OCI-LY7 (cell line): ENCODE measurements around the gene ZBED4. TPM values are rescaled to one million over a fixed set of nuclear protein-coding genes. Genes with fewer than 3 reads are reported as not detected.

ENCODE experiments used
- BruUV-seq: library from RNA; stranded (reverse); fragments of 400-500 nt; replicated peaks from 2 replicates; lab custom pipeline; 2021; lab: Mats Ljungman, UMichigan
- CTCF ChIA-PET: fragments of 300-600 bp; sonication (Branson Sonifier 250); formaldehyde crosslinking; loops from one replicate; lab custom pipeline; 2022; ENCODE audit warnings: antibody characterized with exemption; ENCODE audit not compliant: unreplicated experiment; lab: Charles Lee
- POLR2A ChIA-PET: fragments of 300-600 bp; sonication (Branson Sonifier 250); formaldehyde crosslinking; loops from one replicate; lab custom pipeline; 2022; ENCODE audit warnings: antibody characterized with exemption; lab: Charles Lee
- DNase-seq: peaks from one replicate; pipeline ENCODE4 v3.0.0-alpha.2; 2015; ENCODE audit warnings: low spot score
- H2AFZ ChIP-seq: fragments of 200-600 bp; sonication (generic), shearing (Covaris generic); 2 replicates; pipeline ENCODE4 v1.6.1; 2014; ENCODE audit warnings: mild to moderate bottlenecking, antibody characterized with exemption, low read length, moderate library complexity
- H3K27ac ChIP-seq: fragments of 200-600 bp; sonication (generic); 2 replicates; pipeline ENCODE4 v1.5.1; 2014; ENCODE audit warnings: mixed run types, low read depth, mild to moderate bottlenecking, moderate library complexity, low read length, inconsistent platforms; ENCODE audit not compliant: poor library complexity, severe bottlenecking
- H3K36me3 ChIP-seq: fragments of 200-600 bp; sonication (generic); 2 replicates; pipeline ENCODE4 v1.6.1; 2014; ENCODE audit warnings: mild to moderate bottlenecking, antibody characterized with exemption, low read length, moderate library complexity, mixed read lengths; ENCODE audit not compliant: insufficient read depth
- H3K4me1 ChIP-seq: fragments of 200-600 bp; sonication (generic); 2 replicates; pipeline ENCODE4 v1.5.1; 2014; ENCODE audit warnings: mild to moderate bottlenecking, low read length; ENCODE audit not compliant: insufficient read depth, poor library complexity, severe bottlenecking
- H3K4me2 ChIP-seq: fragments of 200-600 bp; sonication (generic); 2 replicates; pipeline ENCODE4 v1.6.1; 2014; ENCODE audit warnings: mild to moderate bottlenecking, low read length
- H3K4me3 ChIP-seq: fragments of 200-600 bp; sonication (generic); 2 replicates; pipeline ENCODE4 v1.5.1; 2014; ENCODE audit warnings: mild to moderate bottlenecking, low read depth, low read length; ENCODE audit not compliant: poor library complexity, severe bottlenecking
- H3K79me2 ChIP-seq: fragments of 200-600 bp; sonication (generic); 2 replicates; pipeline ENCODE4 v1.6.1; 2016; ENCODE audit warnings: low read depth, mild to moderate bottlenecking, low read length, moderate library complexity, mixed read lengths; ENCODE audit not compliant: insufficient read depth
- H3K9me2 ChIP-seq: fragments of 200-600 bp; sonication (generic); 2 replicates; pipeline ENCODE4 v1.6.1; 2016; ENCODE audit warnings: mild to moderate bottlenecking, low read length, mixed read lengths; ENCODE audit not compliant: insufficient read depth
- H3K9me3 ChIP-seq: fragments of 200-600 bp; sonication (generic); 2 replicates; pipeline ENCODE4 v1.6.1; 2014; ENCODE audit warnings: mild to moderate bottlenecking, mixed run types, low read length, mixed read lengths
- H4K20me1 ChIP-seq: fragments of 200-600 bp; sonication (generic); 2 replicates; pipeline ENCODE4 v1.6.1; 2014; ENCODE audit warnings: mild to moderate bottlenecking, antibody characterized with exemption, low read length, moderate library complexity, mixed read lengths; ENCODE audit not compliant: insufficient read depth
- EZH2phosphoT487 ChIP-seq: fragments of 200-600 bp; sonication (generic); IDR thresholded peaks from 2 replicates; pipeline ENCODE4 v1.6.1; 2018; ENCODE audit warnings: low read depth, borderline replicate concordance, mild to moderate bottlenecking, mixed run types, antibody characterized with exemption, low read length, moderate library complexity, mixed read lengths
- intact Hi-C: fragments of 100-400 bp; cut with micrococcal nuclease; formaldehyde crosslinking; loops from one replicate; pipeline ENCODE4 v1.10.0; 2022; ENCODE audit not compliant: unreplicated experiment
- total RNA-seq, 2 experiments: library from RNA; depleted of rRNA in 1 of 2; stranded (reverse); fragments of >200 nt in 1 of 2; shearing (Covaris generic) in 1 of 2; gene quantifications; 2 replicates each; pipeline ENCODE4 v1.2.3, GENCODE V29; 2014 to 2022
- TF ChIP-seq, protein P1 (sequence below): fragments of 200-600 bp; sonication (generic); conservative IDR thresholded peaks from 2 replicates; pipeline ENCODE4 v1.5.1; 2014; ENCODE audit warnings: mild to moderate bottlenecking, antibody characterized with exemption, low read length, moderate library complexity, mixed read lengths

Gene ZBED4
- total RNA-seq, 2 experiments from 2014 or later = 30.4 to 31.6 TPM

DNA sequence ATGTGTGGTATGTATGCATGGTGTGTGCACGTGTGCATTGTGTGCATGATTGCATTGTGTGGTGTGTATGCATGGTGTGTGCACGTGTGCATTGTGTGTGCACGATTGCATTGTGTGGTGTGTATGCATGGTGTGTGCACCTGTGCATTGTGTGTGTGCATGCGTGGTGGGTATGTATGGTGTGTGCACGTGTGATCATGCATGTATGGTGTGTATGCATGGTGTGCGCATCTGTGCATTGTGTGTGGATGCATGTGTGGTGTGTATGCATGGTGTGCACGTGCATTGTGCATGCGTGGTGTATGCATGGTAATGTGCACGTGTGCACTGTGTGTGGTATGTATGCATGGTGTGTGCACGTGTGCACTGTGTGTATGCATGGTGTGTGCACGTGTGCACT lies 47.8 kb downstream of the ZBED4 start:
- H3K27ac ChIP-seq = no peak overlapping the region
- no peak for TF ChIP-seq EZH2phosphoT487
- TF ChIP-seq, protein P1, sequence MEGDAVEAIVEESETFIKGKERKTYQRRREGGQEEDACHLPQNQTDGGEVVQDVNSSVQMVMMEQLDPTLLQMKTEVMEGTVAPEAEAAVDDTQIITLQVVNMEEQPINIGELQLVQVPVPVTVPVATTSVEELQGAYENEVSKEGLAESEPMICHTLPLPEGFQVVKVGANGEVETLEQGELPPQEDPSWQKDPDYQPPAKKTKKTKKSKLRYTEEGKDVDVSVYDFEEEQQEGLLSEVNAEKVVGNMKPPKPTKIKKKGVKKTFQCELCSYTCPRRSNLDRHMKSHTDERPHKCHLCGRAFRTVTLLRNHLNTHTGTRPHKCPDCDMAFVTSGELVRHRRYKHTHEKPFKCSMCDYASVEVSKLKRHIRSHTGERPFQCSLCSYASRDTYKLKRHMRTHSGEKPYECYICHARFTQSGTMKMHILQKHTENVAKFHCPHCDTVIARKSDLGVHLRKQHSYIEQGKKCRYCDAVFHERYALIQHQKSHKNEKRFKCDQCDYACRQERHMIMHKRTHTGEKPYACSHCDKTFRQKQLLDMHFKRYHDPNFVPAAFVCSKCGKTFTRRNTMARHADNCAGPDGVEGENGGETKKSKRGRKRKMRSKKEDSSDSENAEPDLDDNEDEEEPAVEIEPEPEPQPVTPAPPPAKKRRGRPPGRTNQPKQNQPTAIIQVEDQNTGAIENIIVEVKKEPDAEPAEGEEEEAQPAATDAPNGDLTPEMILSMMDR = no peak
- no peak overlapping the region for H3K4me2 ChIP-seq
- peaks cover 62% of the 10 kb centered on the region for H3K36me3 ChIP-seq
- ChIA-PET CTCF (no interaction called here), POLR2A (no interaction called here)
- intact Hi-C loops = no loop called here
- no peaks in the 10 kb centered on the region for H3K9me2 ChIP-seq
- no peaks in the 10 kb centered on the region for H3K79me2 ChIP-seq
- no peak overlapping the region for H3K4me3 ChIP-seq
- H3K9me3 ChIP-seq = no peaks in the 10 kb centered on the region
- H3K4me1 ChIP-seq = no peaks in the 10 kb centered on the region
- no TSS peak for BruUV-seq
- no peak overlapping the region for H2AFZ ChIP-seq
- no peaks in the 10 kb centered on the region for H4K20me1 ChIP-seq
- DNase-seq = no peak

DNA sequence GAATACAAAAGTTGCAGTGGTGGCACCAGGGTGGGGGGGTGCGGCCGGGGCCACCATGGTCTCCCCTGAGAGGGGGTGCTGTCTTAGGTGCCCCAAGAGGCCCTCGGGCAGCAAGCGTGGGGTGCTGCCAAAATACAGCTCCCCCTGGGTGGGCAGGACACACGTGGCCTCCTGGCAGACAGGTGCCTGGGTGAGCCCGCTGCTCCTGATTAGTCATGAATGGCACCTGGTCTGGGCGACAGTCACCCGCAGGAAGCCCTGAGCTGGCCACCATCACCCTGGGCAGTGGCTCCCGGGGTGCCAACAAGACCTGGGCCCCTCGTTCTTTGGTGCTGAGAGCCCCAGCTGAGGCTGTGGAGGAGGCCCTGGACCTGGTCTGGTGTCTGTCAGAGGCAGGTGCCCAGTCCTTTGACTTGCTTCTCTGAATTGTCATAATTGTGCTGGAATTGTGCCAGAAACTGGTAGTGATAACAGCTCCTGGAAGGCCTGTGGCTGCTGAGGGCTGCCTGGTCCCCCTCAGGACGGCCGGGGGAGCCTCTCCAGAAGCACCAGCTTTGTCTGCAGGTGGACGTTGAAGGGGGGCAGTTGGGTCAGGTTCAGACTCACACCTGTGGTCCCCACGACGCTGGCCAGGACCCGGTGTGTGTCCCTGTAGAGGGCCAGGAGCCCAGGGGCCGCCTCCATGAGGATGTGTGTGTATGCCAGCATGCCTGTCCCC lies 49.8 kb downstream of the ZBED4 start:
- ChIA-PET CTCF (no interaction called here), POLR2A (no interaction called here)
- no peak overlapping the region for H2AFZ ChIP-seq
- TF ChIP-seq, protein P1 = no peak
- no peak for TF ChIP-seq EZH2phosphoT487
- H3K9me3 ChIP-seq = no peaks in the 10 kb centered on the region
- H3K4me2 ChIP-seq = no peak overlapping the region
- no peaks in the 10 kb centered on the region for H3K4me1 ChIP-seq
- H4K20me1 ChIP-seq = no peaks in the 10 kb centered on the region
- peaks cover 58% of the 10 kb centered on the region for H3K36me3 ChIP-seq
- no TSS peak for BruUV-seq
- no peak for DNase-seq
- H3K79me2 ChIP-seq = no peaks in the 10 kb centered on the region
- no peak overlapping the region for H3K27ac ChIP-seq
- H3K9me2 ChIP-seq = no peaks in the 10 kb centered on the region
- intact Hi-C loops = no loop called here
- H3K4me3 ChIP-seq = no peak overlapping the region

DNA sequence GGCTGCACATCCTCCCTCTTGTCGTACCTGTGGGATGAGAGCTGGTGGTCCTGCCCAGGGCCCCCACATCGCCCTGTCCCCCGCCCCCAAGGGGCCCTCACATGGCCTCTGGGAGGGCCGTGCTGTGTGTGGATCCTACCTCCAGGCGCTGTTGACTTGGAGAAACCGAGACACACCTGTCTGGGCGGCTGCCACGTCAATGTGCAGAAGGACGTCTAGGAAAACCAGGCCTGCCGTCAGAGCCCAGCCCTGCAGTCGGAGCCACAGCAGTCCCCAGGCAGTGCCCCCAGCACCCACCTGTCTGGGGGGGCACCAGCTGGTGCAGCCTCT lies 50.4 kb downstream of the ZBED4 start:
- intact Hi-C loops = no loop called here
- BruUV-seq = no TSS peak
- Histone ChIP-seq H2AFZ (no peak overlapping the region), H4K20me1 (no peaks in the 10 kb centered on the region), H3K9me3 (no peaks in the 10 kb centered on the region), H3K4me2 (no peak overlapping the region), H3K27ac (no peak overlapping the region), H3K36me3 (peaks cover 53% of the 10 kb centered on the region), H3K4me1 (no peaks in the 10 kb centered on the region), H3K79me2 (no peaks in the 10 kb centered on the region), H3K4me3 (no peak overlapping the region), H3K9me2 (no peaks in the 10 kb centered on the region)
- ChIA-PET POLR2A (no interaction called here), CTCF (no interaction called here)
- no peak for TF ChIP-seq EZH2phosphoT487
- TF ChIP-seq, protein P1 = no peak
- no peak for DNase-seq
